Measurements from ENCODE around the gene LIMS3. TPM values are rescaled to one million over a fixed set of nuclear protein-coding genes. Genes with fewer than 3 reads are reported as not detected.
"Not testable (repeated sequence)": the region's sequence is repeated elsewhere in the genome, so short reads cannot be mapped to it uniquely, and the experiment has no call there.

Gene LIMS3
- polyA plus RNA-seq, 1 experiment = 1.1 TPM

- DNase-seq (ENCODE audit: low read depth); CTCF ChIA-PET; H3K36me3 ChIP-seq (ENCODE audit: control insufficient read depth, insufficient read depth, low read length); H3K27me3 ChIP-seq (ENCODE audit: control insufficient read depth, insufficient read depth, low read length); POLR2A ChIA-PET; H3K4me3 ChIP-seq (ENCODE audit: low read depth, low read length): not testable (repeated sequence)
These were observed 48.9 kb downstream of the LIMS3 start for GRCh38 chr2:109947262-109947958.

DNA sequence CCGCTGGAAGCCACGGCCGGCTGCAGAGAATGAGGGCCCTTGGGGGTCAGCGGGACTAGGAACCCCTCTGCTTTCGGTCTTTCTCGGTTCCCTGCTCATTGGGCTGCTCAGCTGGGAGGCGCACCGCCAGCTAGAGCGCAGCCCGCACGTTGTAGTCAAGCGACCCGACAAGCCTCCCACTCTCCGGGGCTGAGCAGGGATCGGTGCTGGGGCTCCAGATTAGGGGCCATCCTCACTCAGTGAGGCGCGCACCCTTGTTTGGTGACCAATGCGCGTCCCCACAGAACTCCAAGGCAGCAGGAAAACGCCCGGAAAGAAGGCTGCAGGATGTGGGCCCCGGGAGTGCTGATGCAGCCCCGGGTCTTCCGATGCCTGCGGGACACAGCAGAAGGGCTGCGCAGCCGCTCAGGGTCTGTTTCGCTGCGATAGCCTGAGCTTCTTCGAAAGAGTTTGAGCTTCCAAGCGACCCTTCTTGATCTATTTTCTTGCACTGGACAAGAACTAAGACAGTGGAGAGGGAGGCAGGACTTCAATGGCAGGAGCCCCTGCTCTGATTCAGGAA is 49.6 kb downstream of the LIMS3 start:
- DNase-seq (ENCODE audit: low read depth); H3K4me3 ChIP-seq (ENCODE audit: low read depth, low read length); POLR2A ChIA-PET; H3K27me3 ChIP-seq (ENCODE audit: control insufficient read depth, insufficient read depth, low read length); H3K36me3 ChIP-seq (ENCODE audit: control insufficient read depth, insufficient read depth, low read length); CTCF ChIA-PET: not testable (repeated sequence)

GRCh38 chr2:109950146-109950843 is 51.8 kb downstream of the LIMS3 start:
- CTCF ChIA-PET; POLR2A ChIA-PET; H3K36me3 ChIP-seq (ENCODE audit: control insufficient read depth, insufficient read depth, low read length); H3K4me3 ChIP-seq (ENCODE audit: low read depth, low read length); H3K27me3 ChIP-seq (ENCODE audit: control insufficient read depth, insufficient read depth, low read length); DNase-seq (ENCODE audit: low read depth): not testable (repeated sequence)

DNA sequence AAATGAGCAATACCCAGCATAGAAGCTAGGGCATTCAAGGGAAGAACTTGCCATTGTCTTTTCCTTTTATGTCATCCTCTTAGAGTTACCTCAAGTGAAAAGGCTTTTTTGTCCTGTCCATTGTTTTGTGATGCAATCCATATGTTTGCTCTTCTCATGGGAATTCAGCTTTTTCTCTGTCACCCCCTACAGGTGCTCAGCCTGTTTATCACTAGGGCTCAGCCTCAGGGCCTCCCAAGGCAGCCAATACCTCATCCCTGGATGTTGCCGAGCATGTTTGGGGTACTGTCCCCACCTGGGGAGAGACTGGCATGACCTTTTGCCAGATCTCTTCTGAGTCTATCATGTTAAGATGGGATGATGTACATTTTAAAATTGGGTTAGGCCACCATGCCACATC is 65.5 kb downstream of the LIMS3 start:
- H3K4me3 ChIP-seq (ENCODE audit: low read depth, low read length); DNase-seq (ENCODE audit: low read depth); POLR2A ChIA-PET; H3K27me3 ChIP-seq (ENCODE audit: control insufficient read depth, insufficient read depth, low read length); H3K36me3 ChIP-seq (ENCODE audit: control insufficient read depth, insufficient read depth, low read length); CTCF ChIA-PET: not testable (repeated sequence)

DNA sequence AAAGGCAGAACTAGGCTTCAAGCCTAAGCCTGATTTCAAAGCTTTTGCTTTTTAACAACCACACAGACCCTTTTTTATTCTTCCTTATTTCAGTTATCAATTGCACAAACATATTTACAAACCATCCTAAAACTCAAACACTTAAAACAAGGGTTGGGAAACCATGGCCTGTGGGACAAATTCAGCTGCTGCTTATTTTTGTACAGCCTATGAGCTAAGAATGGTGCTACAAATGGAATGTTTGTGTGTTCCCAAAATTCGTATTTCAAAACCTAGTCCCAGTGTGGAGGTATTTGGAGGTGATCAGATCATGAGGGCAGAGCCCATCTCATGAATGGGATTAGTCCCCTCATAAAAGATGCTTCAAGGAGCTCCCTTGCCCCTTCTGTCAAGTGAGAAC is 67.0 kb downstream of the LIMS3 start:
- H3K4me3 ChIP-seq (ENCODE audit: low read depth, low read length); CTCF ChIA-PET; H3K27me3 ChIP-seq (ENCODE audit: control insufficient read depth, insufficient read depth, low read length); DNase-seq (ENCODE audit: low read depth); POLR2A ChIA-PET; H3K36me3 ChIP-seq (ENCODE audit: control insufficient read depth, insufficient read depth, low read length): not testable (repeated sequence)

- H3K36me3 ChIP-seq (ENCODE audit: control insufficient read depth, insufficient read depth, low read length); H3K4me3 ChIP-seq (ENCODE audit: low read depth, low read length); POLR2A ChIA-PET; DNase-seq (ENCODE audit: low read depth); CTCF ChIA-PET; H3K27me3 ChIP-seq (ENCODE audit: control insufficient read depth, insufficient read depth, low read length): not testable (repeated sequence)
These were observed 67.7 kb downstream of the LIMS3 start for GRCh38 chr2:109966107-109966736.

DNA sequence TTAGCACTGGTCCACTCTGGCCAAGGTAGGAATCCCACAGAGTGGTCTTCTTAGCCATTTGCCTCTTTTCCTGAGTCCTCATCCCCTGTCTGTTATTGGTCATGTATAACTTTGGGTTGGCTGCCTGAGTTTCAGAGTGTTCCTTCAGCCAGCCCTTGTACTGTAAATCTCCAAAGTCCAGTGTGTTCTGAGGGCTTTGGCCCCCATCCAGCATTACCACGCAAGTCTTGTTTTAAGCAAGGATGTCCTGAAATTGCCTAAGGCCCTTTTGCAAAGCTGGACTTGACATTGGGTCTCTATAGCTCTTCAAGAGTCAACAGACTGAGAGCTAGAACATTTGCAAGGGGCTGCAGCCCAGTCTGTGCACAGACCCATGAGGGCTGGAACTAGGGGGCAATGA is 68.4 kb downstream of the LIMS3 start:
- POLR2A ChIA-PET; H3K27me3 ChIP-seq (ENCODE audit: control insufficient read depth, insufficient read depth, low read length); CTCF ChIA-PET; DNase-seq (ENCODE audit: low read depth); H3K4me3 ChIP-seq (ENCODE audit: low read depth, low read length); H3K36me3 ChIP-seq (ENCODE audit: control insufficient read depth, insufficient read depth, low read length): not testable (repeated sequence)

- POLR2A ChIA-PET; H3K36me3 ChIP-seq (ENCODE audit: control insufficient read depth, insufficient read depth, low read length); CTCF ChIA-PET; H3K27me3 ChIP-seq (ENCODE audit: control insufficient read depth, insufficient read depth, low read length); DNase-seq (ENCODE audit: low read depth); H3K4me3 ChIP-seq (ENCODE audit: low read depth, low read length): not testable (repeated sequence)
These were observed 71.4 kb downstream of the LIMS3 start for GRCh38 chr2:109969864-109970263.

GRCh38 chr2:109971710-109972109 is 73.2 kb downstream of the LIMS3 start:
- POLR2A ChIA-PET; H3K27me3 ChIP-seq (ENCODE audit: control insufficient read depth, insufficient read depth, low read length); H3K4me3 ChIP-seq (ENCODE audit: low read depth, low read length); DNase-seq (ENCODE audit: low read depth); CTCF ChIA-PET; H3K36me3 ChIP-seq (ENCODE audit: control insufficient read depth, insufficient read depth, low read length): not testable (repeated sequence)

Other genes starting within 250 kb of the LIMS3 start
- gene RGPD5, start 104.4 kb upstream of the LIMS3 start, polyA plus RNA-seq (2011; rRNA removed) = 5.3 and 8.0 TPM in 2 replicates
- gene MALL, start 217.1 kb downstream of the LIMS3 start, polyA plus RNA-seq (2011; rRNA removed) = 2.2 and 2.4 TPM in 2 replicates

Data from BJ (cell line).